ENCODE measurements around the gene LRRC75A.
A peak's percentile ranks its signal among the peaks of the same experiment; 100 is the strongest.
"Not testable (repeated sequence)": the region's sequence is repeated elsewhere in the genome, so short reads cannot be mapped to it uniquely, and the experiment has no call there.

The LRRC75A gene

DNA sequence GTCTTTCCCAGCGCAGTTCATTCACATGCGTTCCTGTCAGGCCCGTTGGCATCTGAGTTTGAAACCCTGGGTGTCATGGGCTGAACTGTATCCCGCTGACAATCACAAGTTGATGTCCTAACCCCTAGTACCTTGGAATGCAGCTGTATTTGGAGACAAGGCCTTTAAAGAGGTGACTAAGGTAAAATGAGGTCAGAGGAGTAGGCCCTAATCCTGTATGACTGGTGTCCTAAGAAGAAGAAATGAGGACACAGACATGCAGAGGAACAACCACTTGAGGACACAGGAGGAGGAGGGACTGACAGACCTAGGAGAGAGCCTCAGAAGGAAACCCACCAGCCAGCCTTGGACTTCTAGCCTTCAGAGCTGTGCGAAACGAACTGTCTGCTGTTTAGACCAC lies 43.5 kb downstream of the LRRC75A start:
- no peak for DNase-seq

DNA sequence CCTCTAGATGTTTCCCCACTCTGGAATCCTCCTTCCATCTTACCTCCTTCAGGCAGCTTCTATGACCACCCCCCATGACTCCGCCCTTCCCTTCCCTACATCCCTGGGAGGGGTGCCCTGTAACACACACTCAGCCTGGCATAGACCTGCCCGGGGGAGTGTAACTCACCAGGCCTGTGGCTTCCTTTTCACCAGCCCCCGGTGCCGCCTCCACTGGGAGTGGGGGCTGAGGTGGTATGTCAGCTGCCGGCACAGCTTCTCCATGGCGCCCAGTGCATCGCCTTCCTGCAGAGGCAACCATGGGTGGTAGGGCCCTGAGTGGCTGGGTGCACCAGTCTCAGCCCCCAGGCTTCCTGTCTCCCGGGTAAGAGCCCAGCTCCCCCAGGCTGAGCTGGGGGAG lies 44.3 kb downstream of the LRRC75A start:
- DNase-seq, result no peak

DNA sequence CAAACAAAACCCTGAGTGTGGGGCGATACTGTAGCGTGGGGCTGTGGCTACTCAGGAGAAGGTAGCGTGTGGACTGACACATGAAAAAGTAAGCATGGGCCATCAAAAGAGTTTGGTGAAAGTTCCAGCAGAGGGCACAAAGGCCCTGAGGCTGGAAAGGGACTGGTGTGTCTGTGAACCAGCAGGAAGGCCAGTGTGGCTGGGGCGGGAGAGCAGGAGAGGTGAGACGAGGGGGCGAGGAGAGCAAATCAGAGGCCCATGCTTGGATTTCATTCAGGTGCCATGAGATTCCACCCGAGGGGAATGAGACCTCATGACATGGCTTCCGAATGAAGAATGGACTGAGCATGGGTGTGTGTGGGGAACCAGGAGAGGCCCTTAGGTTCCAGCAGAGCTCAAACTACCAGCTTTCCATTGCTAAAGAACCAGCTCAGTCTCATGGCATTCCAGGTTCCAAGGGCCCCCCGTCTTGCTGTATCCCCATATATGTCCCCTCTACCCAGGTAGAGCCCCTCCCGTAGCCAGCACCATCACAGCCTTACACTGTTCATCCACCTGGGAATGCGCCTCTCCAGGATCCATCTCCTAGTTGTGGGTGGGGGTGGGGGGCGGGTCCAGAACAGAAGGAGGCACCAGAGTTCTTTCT lies 45.5 kb downstream of the LRRC75A start:
- no peak for DNase-seq

DNA sequence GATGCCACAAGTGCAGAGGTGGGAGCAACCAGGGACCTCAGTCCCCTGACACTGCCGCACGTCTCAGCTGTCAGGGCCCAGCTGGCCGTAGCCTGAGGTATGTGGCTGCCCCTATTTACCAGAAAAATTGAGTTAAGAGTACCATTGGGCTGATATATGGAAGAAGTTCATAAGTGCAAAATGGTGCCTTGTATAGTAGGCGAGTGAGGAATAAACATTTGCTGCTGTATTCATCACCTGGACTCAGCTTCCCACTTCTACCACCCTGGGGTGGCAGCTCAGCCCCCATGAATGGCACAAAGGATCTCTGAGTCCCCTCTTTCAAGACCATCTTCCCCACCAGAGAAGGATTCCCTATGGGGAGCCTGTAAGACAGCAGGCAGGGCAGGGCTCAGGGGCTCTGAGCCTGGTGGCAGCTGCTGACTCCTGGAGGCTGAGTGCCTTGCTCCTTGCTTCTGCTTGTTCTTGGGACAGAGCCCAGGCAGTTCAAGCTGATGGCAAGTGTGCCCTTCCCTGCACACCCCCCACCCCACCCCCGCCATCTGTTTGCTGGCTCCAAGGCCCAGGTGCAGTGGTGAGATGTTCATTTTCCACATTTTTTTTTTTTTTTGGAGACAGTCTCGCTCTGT lies 47.6 kb downstream of the LRRC75A start:
- no peak for DNase-seq

DNA sequence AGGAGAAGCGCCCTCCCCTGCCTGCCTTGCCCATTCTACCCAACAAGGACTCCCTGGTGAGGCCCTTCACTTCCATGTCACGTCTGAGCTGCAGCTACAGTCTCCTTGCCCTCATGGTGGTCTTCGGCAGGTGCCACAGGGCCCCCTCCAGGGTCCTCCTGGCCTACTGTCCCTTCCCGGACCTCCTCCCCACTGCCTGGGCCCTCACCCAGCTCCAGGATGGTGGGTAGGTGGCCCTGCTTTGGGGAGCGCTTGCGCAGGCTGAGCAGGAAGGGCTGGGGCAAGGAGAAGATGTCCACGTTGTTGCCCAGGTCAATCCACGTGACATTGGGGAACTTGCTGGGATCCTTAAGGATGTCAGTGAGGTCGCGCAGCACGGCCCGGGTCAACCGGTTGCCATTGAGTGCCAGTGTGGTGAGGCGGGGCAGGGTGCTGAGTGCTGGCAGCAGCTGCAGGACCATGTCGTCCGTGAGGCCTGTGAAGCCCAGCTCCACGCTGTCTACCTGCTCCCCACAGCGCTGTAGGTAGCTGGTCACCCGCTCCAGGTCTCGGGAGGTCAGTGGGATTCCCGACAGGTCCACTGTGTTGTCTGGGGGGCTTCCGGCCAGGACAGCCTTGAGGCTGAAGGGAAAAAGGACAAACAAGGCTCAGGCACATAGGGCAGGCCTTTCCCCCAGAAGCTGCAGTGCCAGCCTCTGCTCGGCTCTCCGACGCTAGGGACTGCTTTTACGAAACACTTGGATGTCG lies 48.3 kb downstream of the LRRC75A start:
- no peak for DNase-seq

DNA sequence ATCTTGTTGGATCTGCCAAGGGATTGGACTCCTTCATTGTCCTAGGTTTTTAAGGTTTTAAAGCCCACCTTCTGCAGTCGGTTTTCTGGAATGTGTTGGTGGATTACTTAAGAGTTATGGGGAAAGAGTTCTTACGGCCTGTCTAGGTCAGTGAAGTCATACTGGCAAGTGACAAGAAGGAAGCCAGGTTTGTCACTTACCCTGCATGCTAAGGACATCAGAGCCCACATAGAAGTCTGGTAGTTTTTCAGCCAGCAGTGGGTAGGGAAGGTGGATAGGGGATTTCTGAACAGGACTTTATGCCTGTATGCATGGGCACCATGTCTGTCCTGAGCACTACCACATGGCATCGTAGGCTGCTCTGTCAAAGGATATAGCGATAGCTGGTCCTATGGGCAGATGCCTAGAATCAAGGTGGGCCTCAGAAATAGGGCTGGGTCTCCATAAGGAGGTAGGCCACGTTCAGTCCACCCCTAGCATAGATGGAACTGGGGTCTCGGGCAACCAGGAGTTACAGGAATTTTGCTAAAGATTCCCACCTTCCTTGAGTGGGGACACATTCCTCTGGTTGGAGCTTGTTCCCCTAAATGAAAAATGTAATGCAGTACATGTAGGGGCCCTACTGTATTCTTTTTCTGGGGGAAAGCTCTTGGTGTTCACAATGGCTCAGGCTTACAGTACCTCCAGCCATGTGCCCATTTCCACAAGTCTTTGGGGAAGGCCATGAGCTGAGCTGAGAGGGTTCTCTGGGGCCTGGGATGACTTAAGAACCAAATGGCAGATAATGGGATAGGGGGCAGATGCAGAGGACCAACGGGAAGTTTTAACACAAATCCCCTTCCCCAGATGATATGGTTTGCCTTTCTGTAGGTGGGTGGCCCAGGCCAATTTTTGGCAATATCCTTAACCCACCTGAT lies 49.1 kb downstream of the LRRC75A start:
- DNase-seq, result no peak

DNA sequence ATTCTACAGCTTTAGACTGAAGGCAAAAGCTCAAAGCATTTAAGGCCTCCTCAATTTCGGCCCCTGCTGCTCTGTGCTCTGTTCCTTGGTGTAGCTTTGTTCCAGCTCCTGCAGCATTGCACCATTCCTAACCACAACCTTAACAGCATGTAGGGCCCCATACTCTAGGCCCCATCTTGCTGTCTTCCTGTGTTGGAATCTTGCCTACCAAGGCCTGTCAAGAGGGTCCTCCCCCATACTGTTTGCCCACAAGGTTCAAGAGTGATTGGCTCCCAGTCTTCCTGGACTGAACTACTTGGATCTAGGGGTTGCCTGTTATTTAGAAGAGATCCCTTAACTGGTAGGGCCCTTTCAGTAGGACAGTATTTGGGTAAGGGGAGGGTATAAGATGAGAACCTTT lies 49.9 kb downstream of the LRRC75A start:
- peak; percentile 69 for DNase-seq

DNA sequence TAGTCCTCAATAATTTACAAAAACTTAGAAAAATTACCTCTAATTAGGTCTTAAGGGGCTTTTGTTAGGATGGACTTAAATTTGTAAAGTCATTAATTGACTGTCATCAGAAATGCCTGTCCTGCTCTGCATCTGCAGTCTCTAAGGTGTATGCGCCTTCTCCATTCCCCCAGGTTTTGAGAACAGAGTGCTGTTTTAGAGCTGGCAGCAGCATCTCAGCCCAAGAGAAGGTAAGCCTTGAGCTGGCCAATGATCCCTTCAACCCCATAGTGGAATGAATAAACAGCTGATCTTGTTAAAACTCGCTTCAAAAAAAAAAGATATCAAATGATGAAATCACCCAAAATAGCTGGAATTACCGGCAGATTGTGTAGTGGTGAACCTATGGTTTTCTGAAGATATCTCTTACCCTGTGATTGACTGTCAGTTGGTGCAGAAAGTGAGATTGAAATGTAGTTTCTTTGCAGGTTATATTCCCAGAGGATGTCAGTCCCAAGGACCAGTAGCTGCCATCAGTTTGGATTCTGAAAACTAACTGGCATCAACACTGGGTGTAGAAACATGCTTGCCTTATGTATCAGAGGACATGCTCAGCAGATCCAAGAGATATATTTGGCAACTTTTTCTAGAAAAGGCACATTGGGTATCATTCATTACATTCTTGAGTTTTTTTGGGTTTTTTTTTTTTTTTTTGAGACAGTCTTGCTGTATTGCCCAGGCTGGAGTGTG lies 50.9 kb downstream of the LRRC75A start:
- no peak for DNase-seq

DNA sequence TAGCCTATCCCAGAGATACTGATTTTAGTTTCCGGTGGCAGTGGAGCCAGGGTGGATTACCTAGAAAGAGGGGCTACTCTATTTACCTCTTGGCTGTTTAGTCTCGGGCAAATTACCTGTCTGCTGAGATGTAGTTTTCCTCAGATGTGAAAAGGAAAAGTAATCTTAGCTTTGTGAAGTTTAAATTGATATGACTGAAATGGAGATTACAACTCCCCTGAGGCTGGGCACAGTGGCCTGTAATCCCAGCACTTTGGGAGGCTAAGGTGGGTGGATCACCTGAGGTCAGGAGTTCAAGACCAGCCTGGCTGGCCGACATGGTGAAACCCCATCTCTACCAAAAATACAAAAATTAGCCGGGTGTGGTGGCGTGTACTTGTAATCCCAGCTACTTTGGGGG lies 51.6 kb downstream of the LRRC75A start:
- DNase-seq, result not testable (repeated sequence)

DNA sequence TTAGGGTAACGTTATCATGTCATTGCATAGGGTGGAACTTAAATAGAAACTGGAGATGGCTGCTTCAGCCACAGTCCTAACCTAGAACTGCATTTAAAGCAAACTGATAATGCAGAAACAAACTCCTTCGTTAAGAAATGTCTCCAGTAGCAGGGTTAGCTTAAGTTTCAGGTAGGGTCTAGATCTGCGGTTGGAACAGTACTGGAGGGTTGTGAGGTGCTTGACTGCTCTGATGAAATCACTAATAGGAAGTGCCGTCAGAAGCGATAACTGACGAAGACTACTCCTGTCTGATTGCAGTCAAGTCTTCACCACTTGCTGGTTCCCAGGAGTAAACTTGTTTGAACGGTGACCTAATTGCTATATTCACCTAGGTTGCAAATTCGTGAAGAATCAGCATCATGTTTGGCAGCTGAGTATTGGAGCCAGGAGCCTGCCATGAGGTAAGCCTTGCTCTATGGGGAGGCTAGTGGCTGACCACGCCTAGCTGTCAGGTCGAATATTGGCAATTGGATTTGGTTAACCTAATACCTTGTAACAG lies 52.1 kb downstream of the LRRC75A start:
- DNase-seq, result no peak

DNA sequence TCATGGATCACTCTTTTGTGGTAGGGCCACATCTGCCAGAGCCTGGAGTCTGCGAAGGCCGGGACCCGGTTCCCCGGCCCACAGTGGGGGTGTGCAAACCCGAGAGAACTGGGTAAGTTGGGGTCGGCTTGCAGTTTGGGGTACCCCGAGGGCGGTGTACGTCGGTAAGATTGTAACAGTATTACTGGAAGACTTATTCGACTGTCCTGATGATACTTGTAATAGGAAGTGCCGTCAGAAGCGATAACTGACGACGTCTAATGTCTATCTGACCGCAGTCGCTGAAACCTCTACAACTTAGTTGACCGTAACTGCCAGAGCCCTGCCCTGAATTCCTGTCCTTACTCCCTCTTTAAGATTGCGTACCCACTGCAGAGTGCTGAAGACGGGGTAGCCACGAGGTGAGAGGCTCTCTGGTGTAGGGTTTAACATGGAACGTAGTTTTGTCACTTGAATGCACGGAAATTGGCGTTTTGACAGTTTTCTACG lies 52.6 kb downstream of the LRRC75A start:
- DNase-seq, result no peak

DNA sequence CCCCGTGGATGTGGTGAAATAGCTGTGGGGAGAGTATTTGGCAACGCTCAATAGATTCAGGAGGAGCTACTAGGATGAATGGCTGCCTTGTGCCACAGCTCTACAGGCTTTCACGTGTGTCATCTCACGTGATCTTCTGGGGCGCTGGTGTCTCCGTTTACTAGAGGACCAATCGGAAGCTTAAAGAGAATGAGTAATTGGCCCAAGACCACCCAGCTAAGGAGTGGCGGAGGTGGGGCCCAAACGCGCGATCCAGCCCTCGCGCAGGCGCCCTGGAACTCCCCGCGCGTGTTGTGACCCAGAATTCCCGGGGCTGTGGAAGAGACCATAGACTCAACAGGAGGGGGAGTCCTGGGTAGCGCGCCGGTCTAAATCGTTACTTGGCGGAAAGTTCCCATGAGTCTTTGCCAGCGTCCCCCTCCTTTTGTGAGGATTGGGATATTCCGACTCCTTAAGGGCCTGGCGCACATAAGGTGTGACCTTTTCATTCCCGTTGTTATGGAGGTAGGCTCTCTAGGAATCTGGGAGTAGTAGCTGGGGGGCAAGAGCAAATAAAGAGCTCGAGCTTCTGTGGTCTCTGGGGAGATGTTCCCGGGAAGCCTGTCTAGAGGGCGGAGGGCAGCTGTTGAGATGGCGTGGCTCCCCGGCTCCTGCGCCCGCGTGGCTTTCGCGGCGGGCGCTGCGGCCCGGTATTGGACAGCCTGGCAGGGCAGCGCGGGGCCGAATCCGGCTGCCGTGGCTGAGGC lies 53.3 kb downstream of the LRRC75A start:
- DNase-seq, result peak; percentile 100

DNA sequence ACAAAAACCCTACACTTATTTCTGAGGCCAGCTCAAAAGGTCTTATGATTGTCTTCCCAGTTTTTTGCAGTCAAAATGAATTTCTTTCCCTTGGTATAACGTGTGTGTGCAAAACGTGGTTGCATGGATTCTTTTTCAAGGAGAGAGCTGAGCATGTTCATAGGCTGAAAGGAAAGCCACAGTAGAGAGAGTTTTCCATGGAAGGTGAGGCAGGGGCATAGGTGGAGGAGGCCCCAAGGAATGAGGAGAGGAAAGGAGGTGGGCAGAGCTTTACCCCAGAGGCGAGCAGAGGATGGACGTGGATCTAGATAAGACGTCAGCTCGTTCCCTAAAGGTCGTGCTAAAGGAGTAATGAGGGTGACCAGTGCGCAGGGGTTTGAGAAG lies 53.8 kb downstream of the LRRC75A start:
- DNase-seq, result no peak

DNA sequence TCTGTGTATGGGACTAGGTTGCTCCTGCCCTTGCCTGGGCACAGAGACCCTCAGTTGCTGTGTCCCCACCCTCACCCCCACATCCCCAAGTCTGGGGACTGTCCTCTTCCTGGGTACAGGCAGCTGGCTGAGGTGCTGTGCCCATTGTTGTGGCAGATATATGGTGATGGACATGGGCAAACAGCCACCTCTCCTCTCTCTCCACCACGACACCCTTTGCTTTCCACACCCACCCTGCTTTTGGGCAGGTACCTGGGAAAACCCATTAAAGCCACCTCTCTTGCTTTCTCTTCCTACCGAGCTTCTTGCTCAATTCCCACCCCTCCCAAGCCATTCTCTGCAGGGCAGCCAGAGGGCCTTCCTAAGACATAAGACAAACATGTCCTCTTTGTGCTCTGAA lies 54.9 kb downstream of the LRRC75A start:
- no peak for DNase-seq

DNA sequence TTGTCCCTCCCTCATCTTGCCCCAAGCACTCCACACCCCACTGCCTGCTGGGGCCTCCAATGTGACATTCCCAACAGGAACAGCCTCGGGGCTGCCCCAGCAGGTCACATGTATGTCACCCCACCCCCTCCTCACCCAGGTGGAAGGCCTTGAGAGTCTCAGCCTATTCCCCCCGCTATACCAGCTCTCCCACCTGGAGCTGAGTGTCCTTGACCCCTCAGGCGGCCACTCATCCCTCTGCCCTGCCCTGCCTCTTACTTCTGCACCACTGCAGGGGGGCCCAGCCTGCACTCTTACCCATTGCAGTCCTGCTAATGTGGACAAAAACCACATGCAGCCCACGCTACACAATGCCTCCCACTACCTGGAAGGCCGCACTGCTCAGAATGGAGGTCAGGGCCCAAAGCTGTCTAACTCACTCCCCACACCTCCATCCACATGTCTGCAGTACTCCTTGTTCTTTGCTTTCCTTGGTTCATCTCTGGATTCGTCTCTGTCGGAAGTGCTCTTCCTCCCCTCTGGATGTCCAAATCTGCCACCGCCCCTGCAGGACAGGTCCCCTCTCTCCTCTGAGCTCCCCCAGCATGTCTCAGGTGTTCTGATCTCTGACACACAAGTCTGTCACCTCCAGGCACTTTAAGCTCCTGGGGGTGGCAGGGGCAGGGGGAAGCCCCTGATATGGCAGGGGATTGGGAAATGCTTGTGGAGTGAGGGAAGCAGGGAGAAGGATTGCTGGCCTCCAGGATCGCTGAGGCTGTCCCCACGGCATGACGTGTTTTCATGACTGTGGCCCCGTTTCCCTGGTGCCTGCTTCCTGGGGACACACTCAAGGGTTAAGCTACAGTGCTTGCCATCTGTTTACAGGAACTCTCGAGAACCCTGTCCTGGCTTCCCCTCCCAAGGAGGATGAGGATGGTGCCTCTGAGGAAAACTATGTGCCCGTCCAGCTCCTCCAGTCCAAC lies 55.8 kb downstream of the LRRC75A start:
- DNase-seq, result no peak

DNA sequence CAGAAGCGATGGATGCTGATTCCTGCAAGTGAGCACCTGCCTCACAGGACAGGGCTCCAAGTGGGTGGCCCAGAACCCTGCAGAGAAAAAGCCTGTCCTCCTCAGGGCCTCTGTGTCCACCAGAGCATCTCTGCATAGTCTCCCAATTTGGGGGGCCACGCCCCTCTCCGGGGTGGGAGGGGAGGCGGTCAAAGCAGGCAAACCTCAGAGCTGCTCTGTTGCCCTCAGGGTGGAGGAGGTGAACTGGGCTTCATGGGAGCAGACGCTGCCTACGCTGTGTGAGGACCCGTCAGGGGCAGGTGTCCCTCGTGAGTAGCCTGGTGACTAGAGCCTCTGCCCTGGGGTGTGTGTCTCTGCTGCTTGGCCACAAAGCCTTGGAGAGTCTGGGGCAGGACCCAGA lies 57.3 kb downstream of the LRRC75A start:
- no peak for DNase-seq

DNA sequence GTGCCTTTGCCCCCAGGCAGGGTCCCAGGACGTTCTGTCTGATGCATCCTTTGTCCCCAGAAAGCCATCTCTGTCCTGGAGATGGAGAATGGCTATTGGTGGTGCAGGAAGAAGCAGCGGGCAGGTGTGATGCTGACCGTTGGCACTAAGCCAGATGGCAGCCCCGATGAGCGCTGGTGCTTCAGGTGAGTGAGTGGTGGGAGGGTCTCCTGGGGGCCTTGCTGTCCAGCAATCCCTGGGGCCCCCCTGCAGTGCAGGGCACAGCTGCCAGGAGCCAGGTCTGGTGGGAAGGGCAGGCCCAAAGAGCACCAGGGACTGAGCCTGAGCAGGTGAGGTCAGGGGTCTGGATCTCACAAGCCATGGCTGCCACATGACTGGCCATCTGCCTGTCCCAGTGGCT lies 58.5 kb downstream of the LRRC75A start:
- DNase-seq, result no peak

DNA sequence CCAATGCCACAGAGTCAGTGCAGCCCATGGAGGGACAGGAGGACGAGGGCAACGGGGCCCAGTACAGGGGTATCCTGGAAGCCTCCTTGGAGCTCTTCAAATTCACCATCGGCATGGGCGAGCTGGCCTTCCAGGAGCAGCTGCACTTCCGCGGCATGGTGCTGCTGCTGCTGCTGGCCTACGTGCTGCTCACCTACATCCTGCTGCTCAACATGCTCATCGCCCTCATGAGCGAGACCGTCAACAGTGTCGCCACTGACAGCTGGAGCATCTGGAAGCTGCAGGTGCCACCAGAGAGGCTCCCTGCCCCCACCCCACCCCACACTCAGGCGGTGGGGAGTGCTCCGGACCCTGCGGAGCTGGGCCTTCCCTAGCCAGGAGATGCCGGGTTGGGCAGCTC lies 60.0 kb downstream of the LRRC75A start:
- no peak for DNase-seq

DNA sequence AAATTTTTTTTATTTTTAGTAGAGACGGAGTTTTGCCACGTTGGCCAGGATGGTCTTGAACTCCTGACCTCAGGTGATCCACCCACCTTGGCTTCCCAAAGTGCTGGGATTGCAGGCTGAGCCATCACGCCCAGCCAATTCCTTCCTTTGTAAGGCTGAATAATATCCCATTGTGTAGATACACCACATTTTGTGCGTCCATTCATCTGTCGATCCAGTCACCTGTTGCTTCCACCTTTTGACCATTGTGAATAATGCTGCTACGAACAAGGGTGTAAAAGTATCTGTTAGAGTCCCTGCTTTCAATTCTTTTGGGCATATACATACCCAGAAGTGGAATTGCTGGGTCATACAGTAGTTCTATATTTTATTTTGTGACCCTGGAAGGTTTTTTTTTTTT lies 61.3 kb downstream of the LRRC75A start:
- DNase-seq, result no peak

DNA sequence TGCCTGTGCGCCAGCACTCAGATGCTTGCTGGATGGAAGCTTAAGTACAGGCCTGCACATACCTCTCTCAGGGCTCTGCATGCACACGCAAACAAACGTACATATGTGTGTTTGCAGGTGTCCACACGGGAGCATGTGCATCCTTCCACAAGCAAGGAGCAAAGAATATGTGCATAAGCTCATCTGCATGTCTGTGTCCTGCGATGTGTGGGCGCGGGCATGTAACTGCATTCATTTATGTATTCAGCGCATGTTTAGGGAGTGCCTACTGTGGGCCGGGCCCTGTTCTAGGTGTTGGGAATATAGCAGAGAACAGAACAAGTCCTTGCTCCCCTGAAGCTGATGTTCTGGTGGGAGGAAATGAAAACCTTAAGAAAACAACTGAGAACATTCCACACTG lies 62.9 kb downstream of the LRRC75A start:
- DNase-seq, result no peak
